ENCODE measurements around the gene PSPN.

GRCh38 chr19:6378486-6378885 lies 2.8 kb upstream of the PSPN start:
- TF ChIP-seq CTCF (IDR thresholded peaks at IDR 0.05; ENCODE audit: borderline replicate concordance, extremely low read depth, low read length, poor library complexity, severe bottlenecking) (no peak), EZH2 (IDR thresholded peaks at IDR 0.05; ENCODE audit: borderline replicate concordance, low read depth, low read length, severe bottlenecking) (no peak)

Data from DND-41 (cell line).